Measurements from ENCODE around the gene DMTF1.

Gene DMTF1

GRCh38 chr7:87152112-87152896 is at the start of gene DMTF1:
DMTF1 (plus strand) TSS chr7:87152453; CDS start chr7:87164942, 12,489 bp downstream.
- H3K4me3 ChIP-seq (ENCODE audit: low read length) = peak within 1 kb of the TSS; percentile 79
- TF ChIP-seq, protein P1, sequence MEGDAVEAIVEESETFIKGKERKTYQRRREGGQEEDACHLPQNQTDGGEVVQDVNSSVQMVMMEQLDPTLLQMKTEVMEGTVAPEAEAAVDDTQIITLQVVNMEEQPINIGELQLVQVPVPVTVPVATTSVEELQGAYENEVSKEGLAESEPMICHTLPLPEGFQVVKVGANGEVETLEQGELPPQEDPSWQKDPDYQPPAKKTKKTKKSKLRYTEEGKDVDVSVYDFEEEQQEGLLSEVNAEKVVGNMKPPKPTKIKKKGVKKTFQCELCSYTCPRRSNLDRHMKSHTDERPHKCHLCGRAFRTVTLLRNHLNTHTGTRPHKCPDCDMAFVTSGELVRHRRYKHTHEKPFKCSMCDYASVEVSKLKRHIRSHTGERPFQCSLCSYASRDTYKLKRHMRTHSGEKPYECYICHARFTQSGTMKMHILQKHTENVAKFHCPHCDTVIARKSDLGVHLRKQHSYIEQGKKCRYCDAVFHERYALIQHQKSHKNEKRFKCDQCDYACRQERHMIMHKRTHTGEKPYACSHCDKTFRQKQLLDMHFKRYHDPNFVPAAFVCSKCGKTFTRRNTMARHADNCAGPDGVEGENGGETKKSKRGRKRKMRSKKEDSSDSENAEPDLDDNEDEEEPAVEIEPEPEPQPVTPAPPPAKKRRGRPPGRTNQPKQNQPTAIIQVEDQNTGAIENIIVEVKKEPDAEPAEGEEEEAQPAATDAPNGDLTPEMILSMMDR (conservative IDR thresholded peaks at IDR 0.05; ENCODE audit: low read length) = no peak
- peak; percentile 95 for DNase-seq (ENCODE audit: low read depth)

DNA sequence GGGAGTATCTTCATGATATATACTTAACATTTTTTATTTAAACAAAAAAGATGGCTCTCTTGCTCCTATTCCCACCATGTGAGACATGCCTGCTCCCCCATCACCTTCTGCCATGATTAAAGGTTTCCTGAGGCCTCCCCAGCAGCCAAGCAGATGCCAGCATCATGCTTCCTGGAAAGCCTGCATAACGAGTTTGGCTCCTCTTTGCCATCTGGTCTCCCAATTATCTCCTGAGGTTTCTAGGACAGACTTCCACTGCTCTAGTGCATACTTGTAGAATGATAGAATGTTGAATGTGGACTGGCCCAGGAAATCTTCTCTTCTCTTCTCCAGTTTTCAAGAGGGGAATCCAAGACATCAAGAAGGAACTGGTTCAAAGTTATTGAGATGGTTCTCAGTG is 46.9 kb upstream of the DMTF1 start:
- no peak for DNase-seq (ENCODE audit: low read depth)
- H3K4me3 ChIP-seq (ENCODE audit: low read length) = no peak overlapping the region
- TF ChIP-seq, protein P1 (conservative IDR thresholded peaks at IDR 0.05; ENCODE audit: low read length) = no peak

DNA sequence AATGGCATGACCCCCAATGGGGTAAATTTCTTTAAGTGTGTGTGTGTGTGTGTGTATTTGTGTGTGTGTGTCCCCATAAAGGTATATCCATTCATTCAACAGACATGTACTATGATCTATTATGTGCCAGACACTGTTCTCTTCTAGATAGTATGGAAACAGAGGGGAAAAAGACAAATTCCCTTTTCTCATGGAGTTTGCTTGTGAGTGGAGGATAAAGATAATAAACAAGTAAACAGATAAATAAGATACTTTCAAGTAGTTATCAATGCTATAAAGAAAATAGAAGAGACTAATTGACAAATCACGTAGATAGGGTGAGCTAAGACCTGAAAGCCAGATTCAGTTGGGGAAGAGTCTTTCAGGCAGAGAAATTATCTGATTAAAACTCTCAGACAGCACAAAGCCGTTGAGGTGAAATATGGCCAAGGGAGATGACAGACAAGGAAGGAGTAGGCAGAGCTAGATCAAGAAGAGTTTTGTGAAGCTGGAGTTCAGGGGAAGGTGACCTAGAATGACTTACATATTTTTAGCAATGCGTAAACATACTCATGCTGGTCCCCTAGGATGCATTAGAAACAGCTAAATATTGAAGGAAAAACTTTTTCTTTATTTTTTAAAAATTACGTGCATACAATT is 45.2 kb upstream of the DMTF1 start:
- no peak overlapping the region for H3K4me3 ChIP-seq (ENCODE audit: low read length)
- DNase-seq (ENCODE audit: low read depth) = no peak
- TF ChIP-seq, protein P1 (conservative IDR thresholded peaks at IDR 0.05; ENCODE audit: low read length) = no peak

DNA sequence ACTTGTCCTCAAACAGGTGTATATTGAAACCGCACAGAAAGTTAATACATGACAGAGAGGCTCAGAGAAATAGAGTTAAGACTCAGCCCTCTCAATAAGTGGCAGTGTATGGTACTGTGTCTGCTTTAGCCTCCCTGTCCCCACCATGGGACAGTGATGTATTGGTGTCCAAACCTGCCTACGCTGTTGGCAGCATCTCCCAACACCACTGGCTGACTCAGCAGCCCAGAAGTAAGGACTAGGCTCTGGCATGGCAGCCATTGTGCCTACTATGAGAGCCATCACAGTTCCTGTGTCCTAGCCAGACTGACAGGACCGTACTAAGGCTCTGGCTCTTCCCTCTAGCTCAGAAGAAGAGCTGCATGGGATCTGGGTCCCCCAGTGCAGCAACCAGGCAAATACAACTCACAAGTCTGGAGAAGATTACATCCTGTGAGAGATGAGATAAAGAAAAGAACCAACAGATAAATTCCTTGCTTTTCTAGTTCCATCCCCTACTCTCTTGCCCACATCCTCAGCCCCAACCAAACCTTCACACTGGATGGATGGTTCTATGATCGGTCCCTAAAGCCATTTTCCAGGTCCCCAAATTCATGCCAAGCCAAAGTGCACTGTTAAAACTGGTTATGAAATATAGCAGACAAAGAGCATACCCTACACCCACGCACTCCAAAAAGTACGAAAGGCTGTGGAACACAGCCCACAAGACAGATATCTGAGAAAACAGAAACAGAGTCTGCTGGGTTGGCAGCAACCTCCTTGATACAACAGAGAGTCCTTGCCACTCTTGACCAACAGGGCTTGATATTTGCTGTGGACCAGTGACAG is 44.1 kb upstream of the DMTF1 start:
- TF ChIP-seq, protein P1 (conservative IDR thresholded peaks at IDR 0.05; ENCODE audit: low read length) = no peak
- no peak for DNase-seq (ENCODE audit: low read depth)
- no peak overlapping the region for H3K4me3 ChIP-seq (ENCODE audit: low read length)

GRCh38 chr7:87110778-87111177 is 41.5 kb upstream of the DMTF1 start:
- no peak overlapping the region for H3K4me3 ChIP-seq (ENCODE audit: low read length)
- DNase-seq (ENCODE audit: low read depth) = no peak
- TF ChIP-seq, protein P1 (conservative IDR thresholded peaks at IDR 0.05; ENCODE audit: low read length) = no peak

- TF ChIP-seq, protein P1 (conservative IDR thresholded peaks at IDR 0.05; ENCODE audit: low read length) = no peak
- no peak for DNase-seq (ENCODE audit: low read depth)
- H3K4me3 ChIP-seq (ENCODE audit: low read length) = no peak overlapping the region
These were observed 40.4 kb upstream of the DMTF1 start for GRCh38 chr7:87111877-87112276.

Measured in AG10803 (cell line).